Upper lobe of right lung (tissue), 1 donor: ENCODE measurements around the gene PPM1M. TPM values are rescaled to one million over a fixed set of nuclear protein-coding genes. Genes with fewer than 3 reads are reported as not detected.

Experiments used
- ATAC-seq: fragments of 200-7000 bp; cut with Tn5 transposase; one replicate; pipeline ENCODE4 v1.9.1; 2020; ENCODE audit warnings: mild to moderate bottlenecking, moderate library complexity
- DNase-seq: peaks from one replicate; pipeline ENCODE4 v3.0.0-alpha.2; 2020
- H3K27ac ChIP-seq: fragments of 200-600 bp; one replicate; pipeline ENCODE4 v1.8.0; 2022
- H3K27me3 ChIP-seq: fragments of 200-600 bp; one replicate; pipeline ENCODE4 v1.8.0; 2022; ENCODE audit warnings: mild to moderate bottlenecking
- H3K36me3 ChIP-seq: fragments of 200-600 bp; one replicate; pipeline ENCODE4 v1.8.0; 2022
- H3K4me1 ChIP-seq: fragments of 200-600 bp; one replicate; pipeline ENCODE4 v1.8.0; 2022
- H3K4me3 ChIP-seq: fragments of 200-600 bp; one replicate; pipeline ENCODE4 v1.8.0; 2022; ENCODE audit warnings: mild to moderate bottlenecking
- H3K9me3 ChIP-seq: fragments of 200-600 bp; one replicate; pipeline ENCODE4 v1.8.0; 2022
- CTCF ChIP-seq: fragments of 200-600 bp; IDR thresholded peaks from one replicate; pipeline ENCODE4 v1.8.0; 2022; ENCODE audit warnings: antibody characterized with exemption
- intact Hi-C: fragments of 100-400 bp; cut with DNase I; formaldehyde crosslinking; loops from one replicate; pipeline ENCODE4 v1.11.0; 2022
- total RNA-seq: library from RNA; stranded (reverse); fragmentation: NEBNext Ultra II Directional; extraction: Animal tissue kit (Norgen Biotek cat#: 25700); gene quantifications from one replicate; pipeline ENCODE4 v1.2.1, GENCODE V29; 2021
- donor health status: DM: no; HTN: yes; CAD: no; lungs with severe emphysema.

PPM1M gene
- total RNA-seq, 1 donor from 2014 or later, result 44.0 TPM

- intact Hi-C loops, result no loop called here
- H3K4me1 ChIP-seq, result no peaks in the 10 kb centered on the region
Measured at GRCh38 chr3:52226229-52226817, 19.2 kb upstream of the PPM1M start.

GRCh38 chr3:52227117-52227516, 18.4 kb upstream of the PPM1M start:
- Histone ChIP-seq H3K4me3 (no peak overlapping the region), H3K4me1 (no peaks in the 10 kb centered on the region), H3K27ac (no peak overlapping the region), H3K27me3 (no peaks in the 10 kb centered on the region), H3K9me3 (no peaks in the 10 kb centered on the region), H3K36me3 (peaks cover 43% of the 10 kb centered on the region)
- intact Hi-C loops, result no loop called here
- DNase-seq (peak; percentile 34), ATAC-seq (no peak)
- TF ChIP-seq CTCF, result no peak

More at GRCh38 chr3:52226229-52226817, 19.2 kb upstream of the PPM1M start:
- H3K36me3 ChIP-seq, result peaks cover 35% of the 10 kb centered on the region
- H3K9me3 ChIP-seq, result no peaks in the 10 kb centered on the region
- ATAC-seq, result no peak
- DNase-seq, result peak; percentile 57
- no peak overlapping the region for H3K4me3 ChIP-seq
- TF ChIP-seq CTCF, result no peak
- H3K27me3 ChIP-seq, result no peaks in the 10 kb centered on the region
- no peak overlapping the region for H3K27ac ChIP-seq

- intact Hi-C loops, result no loop called here
- Histone ChIP-seq H3K9me3 (no peaks in the 10 kb centered on the region), H3K4me3 (no peak overlapping the region), H3K36me3 (peaks cover 48% of the 10 kb centered on the region), H3K27ac (no peak overlapping the region), H3K27me3 (no peaks in the 10 kb centered on the region), H3K4me1 (no peaks in the 10 kb centered on the region)
- TF ChIP-seq CTCF, result no peak
- ATAC-seq (no peak), DNase-seq (no peak)
Measured at GRCh38 chr3:52227766-52228165, 17.8 kb upstream of the PPM1M start.

- ATAC-seq (no peak), DNase-seq (peak; percentile 59)
- H3K36me3 ChIP-seq, result peaks cover 49% of the 10 kb centered on the region
- H3K4me1 ChIP-seq, result no peaks in the 10 kb centered on the region
- H3K27me3 ChIP-seq, result no peaks in the 10 kb centered on the region
- intact Hi-C loops, result no loop called here
- no peaks in the 10 kb centered on the region for H3K9me3 ChIP-seq
- H3K4me3 ChIP-seq, result no peak overlapping the region
- TF ChIP-seq CTCF, result no peak
- no peak overlapping the region for H3K27ac ChIP-seq
Measured at GRCh38 chr3:52228266-52228665, 17.3 kb upstream of the PPM1M start.

- ATAC-seq, result no peak
- Histone ChIP-seq H3K27ac (no peak overlapping the region), H3K9me3 (no peaks in the 10 kb centered on the region), H3K4me3 (no peak overlapping the region), H3K27me3 (no peaks in the 10 kb centered on the region), H3K36me3 (peaks cover 49% of the 10 kb centered on the region), H3K4me1 (no peaks in the 10 kb centered on the region)
- intact Hi-C loops, result no loop called here
- no peak for TF ChIP-seq CTCF
- peak; percentile 57 for DNase-seq
Measured at GRCh38 chr3:52228751-52229291, 16.7 kb upstream of the PPM1M start.
